Fibroblast of mammary gland (primary cell): ENCODE data around the gene ASIC5.
A peak's percentile ranks its signal among the peaks of the same experiment; 100 is the strongest.
"Not testable (repeated sequence)": the region's sequence is repeated elsewhere in the genome, so short reads cannot be mapped to it uniquely, and the experiment has no call there.

ENCODE experiments used
- DNase-seq: peaks from one replicate; pipeline ENCODE4 v3.0.0-alpha.2; 2010; ENCODE audit warnings: low read depth
- H3K4me3 ChIP-seq: 2 replicates; pipeline ENCODE4 v1.5.1; 2011; ENCODE audit warnings: low read depth, mild to moderate bottlenecking, low read length, moderate library complexity; ENCODE audit not compliant: control insufficient read depth
- TF ChIP-seq, protein P1 (sequence below): conservative IDR thresholded peaks from 2 replicates; pipeline ENCODE4 v1.5.1; 2011; ENCODE audit warnings: low read depth, low read length, inconsistent platforms; ENCODE audit not compliant: control insufficient read depth, insufficient read depth

Gene ASIC5

DNA sequence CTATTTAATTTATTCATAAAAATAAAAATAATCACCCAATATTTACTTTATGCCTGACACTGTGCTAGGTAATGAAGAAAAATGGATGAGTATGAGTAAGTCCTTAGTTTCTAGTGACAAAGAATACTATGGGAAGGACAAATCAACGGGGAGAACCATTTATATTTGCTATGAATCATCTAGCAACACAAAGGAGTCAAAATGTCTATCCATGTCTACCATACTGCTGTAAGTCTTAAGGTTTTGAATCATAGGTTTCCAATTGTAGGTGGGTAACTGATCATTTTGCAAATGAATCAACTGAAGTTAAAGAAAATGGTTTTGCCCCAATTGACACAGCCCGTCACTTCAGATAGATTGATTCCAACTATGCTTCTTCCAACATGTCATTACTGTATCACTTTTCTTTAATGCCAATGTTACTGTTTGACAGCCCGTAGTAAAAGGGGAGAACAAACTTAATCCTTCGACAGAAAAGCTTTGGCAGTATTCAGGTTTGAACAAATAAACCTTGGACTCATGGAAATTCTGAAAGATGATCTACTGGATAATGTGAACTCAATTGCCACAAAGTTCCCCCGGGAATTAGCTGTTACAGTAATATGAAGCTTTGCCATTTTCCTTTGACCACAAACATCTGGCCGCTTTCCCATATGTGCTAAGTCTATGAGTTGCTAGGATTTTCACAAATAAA lies 40.6 kb upstream of the ASIC5 start:
- H3K4me3 ChIP-seq = no peak overlapping the region
- TF ChIP-seq, protein P1, sequence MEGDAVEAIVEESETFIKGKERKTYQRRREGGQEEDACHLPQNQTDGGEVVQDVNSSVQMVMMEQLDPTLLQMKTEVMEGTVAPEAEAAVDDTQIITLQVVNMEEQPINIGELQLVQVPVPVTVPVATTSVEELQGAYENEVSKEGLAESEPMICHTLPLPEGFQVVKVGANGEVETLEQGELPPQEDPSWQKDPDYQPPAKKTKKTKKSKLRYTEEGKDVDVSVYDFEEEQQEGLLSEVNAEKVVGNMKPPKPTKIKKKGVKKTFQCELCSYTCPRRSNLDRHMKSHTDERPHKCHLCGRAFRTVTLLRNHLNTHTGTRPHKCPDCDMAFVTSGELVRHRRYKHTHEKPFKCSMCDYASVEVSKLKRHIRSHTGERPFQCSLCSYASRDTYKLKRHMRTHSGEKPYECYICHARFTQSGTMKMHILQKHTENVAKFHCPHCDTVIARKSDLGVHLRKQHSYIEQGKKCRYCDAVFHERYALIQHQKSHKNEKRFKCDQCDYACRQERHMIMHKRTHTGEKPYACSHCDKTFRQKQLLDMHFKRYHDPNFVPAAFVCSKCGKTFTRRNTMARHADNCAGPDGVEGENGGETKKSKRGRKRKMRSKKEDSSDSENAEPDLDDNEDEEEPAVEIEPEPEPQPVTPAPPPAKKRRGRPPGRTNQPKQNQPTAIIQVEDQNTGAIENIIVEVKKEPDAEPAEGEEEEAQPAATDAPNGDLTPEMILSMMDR = no peak
- peak; percentile 99 for DNase-seq

DNA sequence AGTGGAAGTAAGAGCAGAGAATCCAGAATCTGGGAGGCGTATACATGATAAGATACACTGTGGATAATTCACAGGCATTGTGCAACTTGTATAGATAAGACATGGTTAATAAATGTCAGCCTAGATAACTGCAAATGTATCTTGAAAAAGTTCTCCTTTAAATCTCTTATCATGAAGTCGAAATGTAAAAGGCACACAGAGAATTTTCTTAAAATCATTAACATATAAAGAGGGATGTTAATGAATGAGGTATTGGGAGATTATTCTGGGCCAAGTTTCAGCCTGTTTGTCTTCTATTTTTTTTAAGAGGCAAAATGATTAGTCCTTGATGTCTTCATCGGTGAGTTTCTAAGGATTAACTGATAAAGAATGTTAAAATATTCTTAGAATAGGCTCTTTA lies 38.3 kb upstream of the ASIC5 start:
- TF ChIP-seq, protein P1 = no peak
- no peak for DNase-seq
- H3K4me3 ChIP-seq = no peak overlapping the region

- TF ChIP-seq, protein P1 = no peak
- H3K4me3 ChIP-seq = no peak within 1 kb of the TSS
- DNase-seq = peak; percentile 18
Measured at GRCh38 chr4:155903453-155903852, 37.4 kb upstream of the ASIC5 start, which contains the start of gene TDO2. TSS of gene TDO2 (plus strand) at chr4:155903696. CDS start at chr4:155903759, 63 bp downstream.

DNA sequence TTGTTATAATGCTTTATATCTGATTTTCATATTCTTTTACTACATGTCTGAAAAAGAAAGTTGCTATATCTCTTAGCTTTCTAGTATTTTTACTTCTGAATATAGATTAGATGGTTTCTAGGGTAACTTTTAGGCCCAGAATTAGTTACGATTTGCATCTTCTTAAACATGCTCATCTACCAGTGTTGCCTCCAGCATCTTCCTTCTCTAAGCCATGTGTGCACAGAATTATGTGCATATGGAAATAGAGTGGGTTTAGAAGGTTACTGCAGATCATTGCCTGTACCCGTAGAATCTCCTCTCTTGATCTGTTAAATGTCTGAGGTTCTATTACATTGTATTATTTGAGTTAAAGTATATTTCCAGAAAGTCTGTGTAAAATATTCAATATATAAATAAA lies 34.9 kb upstream of the ASIC5 start:
- no peak for DNase-seq
- TF ChIP-seq, protein P1 = no peak
- H3K4me3 ChIP-seq = no peak overlapping the region

GRCh38 chr4:155900381-155900780 lies 34.3 kb upstream of the ASIC5 start:
- DNase-seq = peak; percentile 71
- H3K4me3 ChIP-seq = no peak overlapping the region
- TF ChIP-seq, protein P1 = no peak

GRCh38 chr4:155899891-155900290 lies 33.8 kb upstream of the ASIC5 start:
- TF ChIP-seq, protein P1 = no peak
- no peak for DNase-seq
- H3K4me3 ChIP-seq = no peak overlapping the region

GRCh38 chr4:155898371-155898770 lies 32.3 kb upstream of the ASIC5 start:
- DNase-seq = not testable (repeated sequence)

More at GRCh38 chr4:155898371-155898770, 32.3 kb upstream of the ASIC5 start:
- not testable (repeated sequence) for H3K4me3 ChIP-seq
